Measurements from ENCODE around the gene SNX20. TPM values are rescaled to one million over a fixed set of nuclear protein-coding genes. Genes with fewer than 3 reads are reported as not detected.

The SNX20 gene
- total and polyA plus RNA-seq, 2 of the 13 experiments (the other 11 are each of a cell fraction or from before 2014, with no cell fraction given): not detected

- TF ChIP-seq ZNF275 (CRISPR knock-in tag; IDR thresholded peaks at IDR 0.05; ENCODE audit: borderline replicate concordance) (no peak; the same call in 1 of the 2 replicates), ZFX (CRISPR knock-in tag; IDR thresholded peaks at IDR 0.05; ENCODE audit: low read depth) (peak; percentile 54; the same call in 1 of the 2 replicates), NCOA1 (CRISPR knock-in tag; IDR thresholded peaks at IDR 0.05) (no peak), NAIF1 (CRISPR knock-in tag; IDR thresholded peaks at IDR 0.05; ENCODE audit: borderline replicate concordance) (0 out of 2 replicates have a peak, but pooled peaks have one; percentile 41), KDM5B (CRISPR knock-in tag; IDR thresholded peaks at IDR 0.05; ENCODE audit: borderline replicate concordance) (peak; percentile 70; the same call in 1 of the 2 replicates), NFKBIZ (CRISPR knock-in tag; IDR thresholded peaks at IDR 0.05) (0 out of 2 replicates have a peak, but pooled peaks have one; percentile 40), CREB3 (CRISPR knock-in tag; IDR thresholded peaks at IDR 0.05) (no peak), HMGXB4 (CRISPR knock-in tag; IDR thresholded peaks at IDR 0.05; ENCODE audit: borderline replicate concordance in 1 of 2, low read depth in 1 of 2) (peak; percentile 74 to 92; a peak in 3 of 4 replicates), GABPB1 (CRISPR knock-in tag; IDR thresholded peaks at IDR 0.05) (peak; percentile 19; the same call in 1 of the 2 replicates), ZNF512 (CRISPR knock-in tag; IDR thresholded peaks at IDR 0.05) (no peak), ZNF883 (CRISPR knock-in tag; IDR thresholded peaks at IDR 0.05; ENCODE audit: not compliant biosample characterization) (peak; percentile 11), KDM2A (CRISPR knock-in tag; IDR thresholded peaks at IDR 0.05; ENCODE audit: borderline replicate concordance, low read depth) (peak; percentile 90), ZKSCAN5 (CRISPR knock-in tag; IDR thresholded peaks at IDR 0.05) (no peak), ZNF770 (CRISPR knock-in tag; IDR thresholded peaks at IDR 0.05) (peak; percentile 59), ZBTB38 (CRISPR knock-in tag; IDR thresholded peaks at IDR 0.05) (no peak)
Measured at GRCh38 chr16:50665128-50665878, 15.8 kb downstream of the SNX20 start (continued).

Measured in HepG2 (cell line).